HL-60 (cell line): ENCODE measurements around the gene CAPG.

Experiments used
- DNase-seq, 2 experiments: peaks; one replicate each; pipeline ENCODE4 v3.0.0-alpha.2; 2010 to 2020; ENCODE audit warnings: low read depth in 1 of 2, low spot score in 1 of 2
- H3K27ac ChIP-seq: fragments of 250-450 bp; sonication (Bioruptor Pico); replicated peaks from 2 replicates; pipeline ENCODE4 v1.5.1; 2020; ENCODE audit warnings: mild to moderate bottlenecking, moderate library complexity
- H3K27me3 ChIP-seq: fragments of 250-450 bp; sonication (Bioruptor Pico); 2 replicates; pipeline ENCODE4 v1.5.1; 2021; ENCODE audit warnings: mild to moderate bottlenecking, moderate library complexity; ENCODE audit not compliant: insufficient read depth, poor library complexity, severe bottlenecking
- H3K4me3 ChIP-seq: replicated peaks from 2 replicates; pipeline ENCODE4 v1.5.1; 2011; ENCODE audit warnings: mild to moderate bottlenecking, control low read depth, low read length; ENCODE audit not compliant: insufficient read depth
- CTCF ChIP-seq: IDR thresholded peaks from one replicate; pipeline ENCODE4 v1.5.1; 2011; ENCODE audit warnings: low read length, control low read depth, inconsistent platforms; ENCODE audit not compliant: insufficient read depth
- GABPA ChIP-seq: IDR thresholded peaks from 2 replicates; pipeline ENCODE4 v1.6.1; 2012; ENCODE audit warnings: low read depth
- POLR2AphosphoS5 ChIP-seq: IDR thresholded peaks from 2 replicates; pipeline ENCODE4 v1.6.1; 2012; ENCODE audit warnings: low read depth
- SPI1 ChIP-seq: IDR thresholded peaks from 2 replicates; pipeline ENCODE4 v1.6.1; 2012; ENCODE audit warnings: low read depth, mild to moderate bottlenecking, borderline replicate concordance
- TF ChIP-seq, protein P1 (sequence below): IDR thresholded peaks from 2 replicates; pipeline ENCODE4 v1.6.1; 2012; ENCODE audit warnings: low read depth; ENCODE audit not compliant: insufficient replicate concordance

Gene CAPG

DNA sequence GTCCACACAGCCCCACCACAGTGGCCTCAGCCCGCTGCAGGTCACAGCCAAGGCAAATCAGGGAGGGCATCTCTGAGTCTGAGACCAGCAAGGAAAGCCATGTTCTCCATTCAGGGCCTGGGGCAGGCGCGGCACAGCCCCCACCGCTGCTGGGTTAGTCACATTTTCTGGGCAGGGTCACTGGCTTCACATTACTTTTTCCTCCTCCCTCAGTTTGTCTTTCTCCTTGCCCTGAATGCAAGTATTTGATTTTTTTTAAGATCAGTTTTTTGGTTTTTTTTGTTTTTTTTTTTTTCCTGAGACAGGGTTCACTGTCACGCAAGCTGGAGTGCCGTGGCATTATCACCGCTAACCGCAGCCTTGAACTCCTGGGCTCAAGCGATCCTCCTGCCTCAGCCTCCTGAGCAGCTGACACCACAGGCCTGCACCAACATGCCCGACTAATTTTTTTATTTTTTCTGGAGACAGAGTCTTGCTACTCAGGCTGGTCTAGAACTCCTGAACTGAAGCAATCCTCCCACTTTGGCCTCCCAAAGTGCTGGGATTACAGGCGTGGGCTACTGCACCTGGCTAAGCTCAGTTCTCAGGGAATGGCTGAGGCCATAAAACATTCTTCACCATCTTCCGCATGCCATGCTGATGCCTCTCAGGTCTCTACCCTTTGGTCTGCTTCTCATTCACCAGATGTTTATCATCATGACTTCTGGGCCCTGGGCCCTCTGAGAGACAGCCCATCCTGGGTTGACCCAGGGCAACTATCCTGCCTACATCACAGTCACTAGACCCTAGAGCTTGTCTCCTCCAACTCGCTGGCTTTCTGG is 628 bp upstream of the CAPG start:
- TF ChIP-seq SPI1: no peak
- TF ChIP-seq, protein P1, sequence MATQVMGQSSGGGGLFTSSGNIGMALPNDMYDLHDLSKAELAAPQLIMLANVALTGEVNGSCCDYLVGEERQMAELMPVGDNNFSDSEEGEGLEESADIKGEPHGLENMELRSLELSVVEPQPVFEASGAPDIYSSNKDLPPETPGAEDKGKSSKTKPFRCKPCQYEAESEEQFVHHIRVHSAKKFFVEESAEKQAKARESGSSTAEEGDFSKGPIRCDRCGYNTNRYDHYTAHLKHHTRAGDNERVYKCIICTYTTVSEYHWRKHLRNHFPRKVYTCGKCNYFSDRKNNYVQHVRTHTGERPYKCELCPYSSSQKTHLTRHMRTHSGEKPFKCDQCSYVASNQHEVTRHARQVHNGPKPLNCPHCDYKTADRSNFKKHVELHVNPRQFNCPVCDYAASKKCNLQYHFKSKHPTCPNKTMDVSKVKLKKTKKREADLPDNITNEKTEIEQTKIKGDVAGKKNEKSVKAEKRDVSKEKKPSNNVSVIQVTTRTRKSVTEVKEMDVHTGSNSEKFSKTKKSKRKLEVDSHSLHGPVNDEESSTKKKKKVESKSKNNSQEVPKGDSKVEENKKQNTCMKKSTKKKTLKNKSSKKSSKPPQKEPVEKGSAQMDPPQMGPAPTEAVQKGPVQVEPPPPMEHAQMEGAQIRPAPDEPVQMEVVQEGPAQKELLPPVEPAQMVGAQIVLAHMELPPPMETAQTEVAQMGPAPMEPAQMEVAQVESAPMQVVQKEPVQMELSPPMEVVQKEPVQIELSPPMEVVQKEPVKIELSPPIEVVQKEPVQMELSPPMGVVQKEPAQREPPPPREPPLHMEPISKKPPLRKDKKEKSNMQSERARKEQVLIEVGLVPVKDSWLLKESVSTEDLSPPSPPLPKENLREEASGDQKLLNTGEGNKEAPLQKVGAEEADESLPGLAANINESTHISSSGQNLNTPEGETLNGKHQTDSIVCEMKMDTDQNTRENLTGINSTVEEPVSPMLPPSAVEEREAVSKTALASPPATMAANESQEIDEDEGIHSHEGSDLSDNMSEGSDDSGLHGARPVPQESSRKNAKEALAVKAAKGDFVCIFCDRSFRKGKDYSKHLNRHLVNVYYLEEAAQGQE: no peak
- TF ChIP-seq POLR2AphosphoS5: no peak
- no peak for TF ChIP-seq GABPA
- Histone ChIP-seq H3K27ac (peak overlapping the region; percentile 72), H3K27me3 (no peaks in the 10 kb centered on the region), H3K4me3 (peak overlapping the region; percentile 58)
- DNase-seq: peak in 1 of 2 experiments; percentile 28

DNA sequence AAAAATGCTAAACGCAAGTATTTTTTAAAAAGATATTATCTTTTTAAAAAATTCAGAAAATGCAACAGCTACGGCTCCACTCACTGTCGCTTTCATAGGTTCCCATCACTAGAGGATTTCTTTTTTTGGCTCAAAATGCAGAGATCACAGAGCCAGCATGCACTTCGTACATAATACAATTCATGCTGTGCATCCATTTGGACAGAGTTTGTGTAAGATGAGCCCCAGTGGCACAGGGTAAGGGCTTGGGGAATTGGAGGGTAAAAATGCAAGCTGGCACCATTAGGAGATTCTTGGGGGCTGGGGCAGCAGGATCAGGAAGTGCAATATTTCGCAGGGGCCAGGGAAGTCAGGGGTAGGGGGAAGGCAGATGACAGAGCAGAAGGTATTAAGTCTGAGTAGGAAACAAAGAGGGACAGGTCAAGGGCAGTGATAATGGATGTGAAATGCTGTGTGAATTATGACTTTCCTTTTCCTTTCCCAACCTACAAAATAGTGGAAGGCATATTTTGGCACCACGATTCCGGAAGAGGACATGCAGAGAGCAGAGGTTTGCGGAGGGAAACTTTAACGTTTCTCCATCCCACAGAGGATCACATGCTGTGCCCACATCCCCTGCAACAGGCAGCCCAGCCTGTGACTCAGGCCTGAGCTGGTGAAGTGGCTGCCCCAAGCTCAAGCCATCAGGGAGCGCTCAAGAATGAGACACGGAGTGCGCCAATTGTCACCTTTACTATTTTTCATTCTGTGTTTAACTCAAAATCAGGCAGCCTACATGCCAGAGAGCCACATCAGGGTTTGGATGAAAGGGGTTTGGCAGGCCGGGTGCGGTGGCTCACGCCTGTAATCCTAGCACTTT is 4.7 kb downstream of the CAPG start:
- Histone ChIP-seq H3K4me3 (0 out of 2 replicates have a peak overlapping the region, but pooled peaks have one; percentile 5), H3K27ac (peak overlapping the region; percentile 94), H3K27me3 (no peaks in the 10 kb centered on the region)
- peak; percentile 80 to 95 for DNase-seq
- TF ChIP-seq, protein P1: peak; percentile 42
- TF ChIP-seq GABPA (no peak), SPI1 (peak; percentile 81), CTCF (no peak), POLR2AphosphoS5 (peak; percentile 77)

DNA sequence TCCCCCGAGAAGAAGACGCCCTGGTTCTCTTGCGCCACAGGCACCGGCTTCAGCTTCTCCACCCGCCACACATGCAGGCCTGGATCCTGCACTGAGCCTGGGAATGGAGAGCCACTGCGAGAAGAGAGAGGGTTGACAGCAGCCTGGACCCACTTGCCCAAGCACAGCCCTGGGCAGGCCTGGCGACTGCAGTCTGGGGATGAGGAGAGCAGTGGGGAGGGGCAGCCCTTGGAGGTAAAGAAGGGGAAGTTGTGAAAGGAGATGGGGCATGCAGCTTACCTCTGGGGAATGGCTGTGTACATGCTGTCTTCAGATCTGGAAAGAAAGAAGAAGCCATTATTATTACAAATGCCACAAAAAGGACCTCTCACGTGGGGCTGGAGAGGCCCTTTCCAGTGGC is 8.3 kb downstream of the CAPG start:
- TF ChIP-seq POLR2AphosphoS5 (0 out of 2 replicates have a peak, but pooled peaks have one; percentile 22), GABPA (no peak), SPI1 (peak; percentile 51; the same call in 1 of the 2 replicates)
- TF ChIP-seq, protein P1: peak; percentile 18
- no peaks in the 10 kb centered on the region for H3K27me3 ChIP-seq
- no peak overlapping the region for H3K4me3 ChIP-seq
- DNase-seq: peak; percentile 49 to 91
- H3K27ac ChIP-seq: peak overlapping the region; percentile 71
